Measurements from ENCODE around the gene FGF14.

- TF ChIP-seq EZH2 (IDR thresholded peaks at IDR 0.05; ENCODE audit: borderline replicate concordance) = no peak
- TF ChIP-seq CTCF (IDR thresholded peaks at IDR 0.05; ENCODE audit: poor library complexity) = no peak
- no peak for TF ChIP-seq EZH2phosphoT487 (IDR thresholded peaks at IDR 0.05; ENCODE audit: low read depth, severe bottlenecking, unreplicated experiment)
Measured at GRCh38 chr13:101730420-101731000, 671.3 kb downstream of the FGF14 start.
